CD14-positive monocyte (primary cell): ENCODE measurements around the gene CPAMD8. TPM values are rescaled to one million over a fixed set of nuclear protein-coding genes. Genes with fewer than 3 reads are reported as not detected.

ENCODE experiments used
- DNase-seq, 3 donors: peaks; one replicate each; pipeline ENCODE4 v3.0.0-alpha.2; 2011 to 2022
- H2AFZ ChIP-seq: 2 replicates; pipeline ENCODE4 v1.6.0; 2012; ENCODE audit warnings: mild to moderate bottlenecking, low read depth, low read length, inconsistent platforms; ENCODE audit not compliant: insufficient read depth, poor library complexity, severe bottlenecking
- H3K27ac ChIP-seq, 2 donors: 1 replicate in 1 of 2; 2 replicates in 1 of 2; pipeline ENCODE4 v1.5.1; 2012 to 2013; ENCODE audit warnings: low read length in 2 of 2, control low read depth in 1 of 2, inconsistent platforms in 1 of 2, low read depth in 1 of 2, mild to moderate bottlenecking in 1 of 2
- H3K27me3 ChIP-seq, 2 donors: one replicate each; pipeline versions ENCODE4 v1.6.0 to v1.6.1; 2011 to 2013; ENCODE audit warnings: low read length in 2 of 2; ENCODE audit not compliant: control insufficient read depth in 2 of 2, insufficient read depth in 2 of 2
- H3K36me3 ChIP-seq, 2 donors: replicated peaks in 1 of 2; 1 replicate in 1 of 2; 2 replicates in 1 of 2; pipeline versions ENCODE4 v1.5.1 to v1.6.1; 2012 to 2013; ENCODE audit warnings: low read length in 2 of 2, control low read depth in 1 of 2, inconsistent platforms in 1 of 2, mild to moderate bottlenecking in 1 of 2; ENCODE audit not compliant: insufficient read depth in 2 of 2, control insufficient read depth in 1 of 2
- H3K4me1 ChIP-seq, 2 donors: 1 replicate in 1 of 2; 2 replicates in 1 of 2; pipeline versions ENCODE4 v1.5.1 to v1.6.1; 2012 to 2013; ENCODE audit warnings: low read length in 2 of 2, control low read depth in 1 of 2, inconsistent platforms in 1 of 2, mild to moderate bottlenecking in 1 of 2, moderate library complexity in 1 of 2; ENCODE audit not compliant: insufficient read depth in 2 of 2, control insufficient read depth in 1 of 2
- H3K4me2 ChIP-seq: replicated peaks from 2 replicates; pipeline ENCODE3; 2012; ENCODE audit warnings: low read length, moderate library complexity, mild to moderate bottlenecking; ENCODE audit not compliant: poor library complexity, severe bottlenecking; ENCODE audit errors: extremely low read depth
- H3K4me3 ChIP-seq, 3 experiments: fragments of 200-600 bp in 1 of 3; sonication (generic) in 1 of 3; replicated peaks in 1 of 3; 1 replicate in 2 of 3; 2 replicates in 1 of 3; pipeline ENCODE4 v1.5.1; 2011 to 2013; ENCODE audit warnings: low read length in 3 of 3, mild to moderate bottlenecking in 3 of 3, control low read depth in 2 of 3, low read depth in 2 of 3, inconsistent platforms in 1 of 3, moderate library complexity in 1 of 3
- H3K79me2 ChIP-seq: 2 replicates; pipeline ENCODE4 v1.6.0; 2012; ENCODE audit warnings: mild to moderate bottlenecking, control low read depth, inconsistent platforms, low read length, moderate library complexity; ENCODE audit not compliant: insufficient read depth
- H3K9ac ChIP-seq: 2 replicates; pipeline ENCODE4 v1.6.0; 2017; ENCODE audit warnings: low read length, mild to moderate bottlenecking; ENCODE audit not compliant: insufficient read depth, poor library complexity, severe bottlenecking
- H3K9me3 ChIP-seq, 2 donors: replicated peaks in 1 of 2; 1 replicate in 1 of 2; 2 replicates in 1 of 2; pipeline versions ENCODE4 v1.5.1 to v1.6.1; 2012 to 2013; ENCODE audit warnings: low read length in 2 of 2, control low read depth in 1 of 2; ENCODE audit not compliant: control insufficient read depth in 1 of 2, insufficient read depth in 1 of 2
- H4K20me1 ChIP-seq: 2 replicates; pipeline ENCODE4 v1.6.0; 2012; ENCODE audit warnings: mild to moderate bottlenecking, low read length, control low read depth, moderate library complexity; ENCODE audit not compliant: insufficient read depth
- H3K27ac Mint-ChIP-seq, 7 donors: one replicate each; pipeline ENCODE4 v1.8.0; 2020; ENCODE audit warnings: mild to moderate bottlenecking in 7 of 7, mixed read lengths in 7 of 7, moderate library complexity in 6 of 7, inconsistent platforms in 2 of 7
- H3K27me3 Mint-ChIP-seq, 3 donors: one replicate each; pipeline ENCODE4 v1.8.0; 2021 to 2022; ENCODE audit warnings: low read depth in 3 of 3, mild to moderate bottlenecking in 3 of 3, mixed read lengths in 3 of 3, moderate library complexity in 3 of 3, inconsistent platforms in 1 of 3
- H3K36me3 Mint-ChIP-seq, 2 donors: one replicate each; pipeline ENCODE4 v1.8.0; 2020; ENCODE audit warnings: mixed read lengths in 2 of 2, inconsistent platforms in 1 of 2, mild to moderate bottlenecking in 1 of 2
- H3K4me1 Mint-ChIP-seq: one replicate; pipeline ENCODE4 v1.8.0; 2020; ENCODE audit warnings: mild to moderate bottlenecking, mixed read lengths
- H3K4me3 Mint-ChIP-seq, 2 donors: one replicate each; pipeline ENCODE4 v1.8.0; 2020; ENCODE audit warnings: mild to moderate bottlenecking in 2 of 2, mixed read lengths in 2 of 2, moderate library complexity in 1 of 2
- H3K9me3 Mint-ChIP-seq, 7 donors: one replicate each; pipeline ENCODE4 v1.8.0; 2020 to 2022; ENCODE audit warnings: mixed read lengths in 7 of 7, mild to moderate bottlenecking in 6 of 7, moderate library complexity in 6 of 7, inconsistent platforms in 2 of 7
- CTCF ChIP-seq: fragments of 200-600 bp; IDR thresholded peaks from one replicate; pipeline ENCODE4 v1.8.0; 2022; ENCODE audit warnings: antibody characterized with exemption, mild to moderate bottlenecking
- WGBS: methylation state at CpG from one replicate; pipeline ENCODE4 v1.1.5; 2013; ENCODE audit warnings: missing lambda C conversion rate; ENCODE audit not compliant: insufficient coverage; 5-methylcytosine and 5-hydroxymethylcytosine counted together
- intact Hi-C, 2 donors: fragments of 100-400 bp; cut with micrococcal nuclease; formaldehyde crosslinking; loops; one replicate each; pipeline versions ENCODE4 v1.15.0 to v1.15.1; 2023
- polyA plus RNA-seq, 3 donors: library from polyadenylated mRNA; depleted of rRNA in 1 of 3; unstranded in 2 of 3; stranded (reverse) in 1 of 3; fragments of 300-500 nt in 2 of 3; fragments of >200 nt in 1 of 3; fragmentation: Illumina TruSeq in 2 of 3; gene quantifications; 1 replicate in 2 of 3; 2 replicates in 1 of 3; pipeline ENCODE4 v1.2.3, GENCODE V29; 2012 to 2021

CPAMD8 gene
- polyA plus RNA-seq, 3 donors, result 5.1 to 53.4 (median 5.4) TPM

DNA sequence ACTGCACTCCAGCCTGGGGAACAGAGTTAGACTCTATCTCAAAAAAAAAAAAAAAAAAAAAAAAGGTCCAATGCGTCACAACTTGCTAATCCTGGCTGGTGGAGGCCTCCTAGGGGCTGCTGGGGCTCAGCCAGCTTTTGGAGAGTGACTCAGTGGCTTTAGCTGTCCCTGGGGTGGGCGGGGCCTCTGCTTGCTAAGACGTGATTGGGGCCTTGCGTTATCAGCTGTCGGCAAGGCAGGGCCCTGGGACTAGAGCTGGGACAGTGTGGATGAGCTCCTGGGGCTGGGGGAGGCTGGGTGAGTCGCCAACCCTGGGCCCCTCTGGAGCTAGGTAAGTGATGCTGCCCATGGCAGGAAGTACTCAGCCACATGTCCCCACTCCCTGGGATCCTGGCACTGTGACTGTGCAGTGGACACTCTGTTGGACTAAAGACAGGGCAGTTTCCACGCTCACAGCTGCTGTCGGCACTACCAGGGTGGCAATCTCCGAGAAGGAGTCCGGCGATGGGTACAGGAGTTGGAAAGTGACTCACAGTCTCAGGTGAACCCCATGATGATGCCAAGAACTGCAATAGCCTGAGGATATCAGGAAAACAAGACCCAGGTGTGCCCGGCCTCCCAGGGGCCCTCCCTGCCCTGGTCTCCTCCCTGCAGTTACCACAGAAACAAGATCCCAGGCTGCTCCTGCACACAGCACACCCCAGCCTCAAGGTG is 105.6 kb downstream of the CPAMD8 start:
- H2AFZ ChIP-seq, result no peak overlapping the region
- WGBS, result 86% methylated on average over 12 of the region's 12 CpGs
- H3K27ac Mint-ChIP-seq, result no peak overlapping the region
- TF ChIP-seq CTCF, result no peak
- peaks cover 17 to 27% (median 24%) of the 10 kb centered on the region in 7 donors for H3K9me3 Mint-ChIP-seq
- H3K36me3 ChIP-seq, result no peaks in the 10 kb centered on the region
- H3K4me3 Mint-ChIP-seq, result no peak overlapping the region
- H3K79me2 ChIP-seq, result no peaks in the 10 kb centered on the region
- H3K36me3 Mint-ChIP-seq, result no peaks in the 10 kb centered on the region
- peaks cover 21 to 22% of the 10 kb centered on the region in 2 donors for H3K9me3 ChIP-seq
- H3K27me3 ChIP-seq, result no peaks in the 10 kb centered on the region
- H3K4me1 Mint-ChIP-seq, result no peaks in the 10 kb centered on the region
- DNase-seq, result no peak
- no peaks in the 10 kb centered on the region for H4K20me1 ChIP-seq
- H3K27ac ChIP-seq, result no peak overlapping the region
- H3K4me3 ChIP-seq, result no peak overlapping the region
- peaks cover 10 to 14% (median 12%) of the 10 kb centered on the region in 3 donors for H3K27me3 Mint-ChIP-seq
- H3K9ac ChIP-seq, result no peak overlapping the region
- no peaks in the 10 kb centered on the region for H3K4me1 ChIP-seq
- intact Hi-C loops, result no loop called here
- H3K4me2 ChIP-seq, result no peak overlapping the region

DNA sequence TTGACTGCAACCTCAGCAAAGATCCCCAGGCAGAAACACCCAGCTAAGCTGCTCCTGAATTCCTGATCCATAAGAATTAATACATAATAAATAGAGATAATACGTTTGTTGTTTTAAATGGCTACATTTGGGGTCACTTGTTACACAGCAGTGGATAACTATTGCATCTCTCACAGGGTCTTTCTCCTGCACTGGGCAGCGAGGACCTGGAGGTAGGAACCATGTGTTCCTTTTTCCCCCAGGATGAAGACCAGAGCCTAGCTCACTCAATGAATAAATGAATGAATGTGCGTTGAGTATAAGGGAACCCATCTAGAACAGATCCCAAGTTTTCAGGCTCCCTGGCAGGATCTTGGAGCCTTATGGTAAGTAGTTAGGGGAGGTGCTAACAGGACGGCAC is 107.1 kb downstream of the CPAMD8 start:
- intact Hi-C loops, result no loop called here
- no peak overlapping the region for H3K4me3 Mint-ChIP-seq
- DNase-seq, result no peak
- Histone ChIP-seq H2AFZ (no peak overlapping the region), H3K79me2 (no peaks in the 10 kb centered on the region), H3K27ac (no peak overlapping the region), H3K27me3 (no peaks in the 10 kb centered on the region), H3K9ac (no peak overlapping the region), H3K4me1 (no peaks in the 10 kb centered on the region), H4K20me1 (no peaks in the 10 kb centered on the region), H3K36me3 (no peaks in the 10 kb centered on the region), H3K4me2 (no peak overlapping the region), H3K9me3 (peaks cover 11 to 20% of the 10 kb centered on the region in 2 donors), H3K4me3 (no peak overlapping the region)
- no peaks in the 10 kb centered on the region for H3K36me3 Mint-ChIP-seq
- no peak overlapping the region for H3K27ac Mint-ChIP-seq
- H3K27me3 Mint-ChIP-seq, result peaks cover 10 to 15% (median 15%) of the 10 kb centered on the region in 3 donors
- 95% methylated on average over 2 of the region's 4 CpGs for WGBS
- H3K4me1 Mint-ChIP-seq, result no peaks in the 10 kb centered on the region
- peaks cover 11 to 25% (median 20%) of the 10 kb centered on the region in 7 donors for H3K9me3 Mint-ChIP-seq
- TF ChIP-seq CTCF, result no peak
